Stimulated activated CD8-positive, alpha-beta memory T cell treated with anti-CD3 and anti-CD28 coated beads, Interleukin-4, amount 100 ng/mL, for 4 hours (primary cell): ENCODE measurements around the gene TMEM106C.

Experiments
- DNase-seq, 2 donors: peaks; one replicate each; pipeline ENCODE4 v3.0.0-alpha.2; 2020; ENCODE audit warnings: low read depth in 2 of 2, low spot score in 1 of 2

TMEM106C gene, protein sequence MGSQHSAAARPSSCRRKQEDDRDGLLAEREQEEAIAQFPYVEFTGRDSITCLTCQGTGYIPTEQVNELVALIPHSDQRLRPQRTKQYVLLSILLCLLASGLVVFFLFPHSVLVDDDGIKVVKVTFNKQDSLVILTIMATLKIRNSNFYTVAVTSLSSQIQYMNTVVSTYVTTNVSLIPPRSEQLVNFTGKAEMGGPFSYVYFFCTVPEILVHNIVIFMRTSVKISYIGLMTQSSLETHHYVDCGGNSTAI

DNA sequence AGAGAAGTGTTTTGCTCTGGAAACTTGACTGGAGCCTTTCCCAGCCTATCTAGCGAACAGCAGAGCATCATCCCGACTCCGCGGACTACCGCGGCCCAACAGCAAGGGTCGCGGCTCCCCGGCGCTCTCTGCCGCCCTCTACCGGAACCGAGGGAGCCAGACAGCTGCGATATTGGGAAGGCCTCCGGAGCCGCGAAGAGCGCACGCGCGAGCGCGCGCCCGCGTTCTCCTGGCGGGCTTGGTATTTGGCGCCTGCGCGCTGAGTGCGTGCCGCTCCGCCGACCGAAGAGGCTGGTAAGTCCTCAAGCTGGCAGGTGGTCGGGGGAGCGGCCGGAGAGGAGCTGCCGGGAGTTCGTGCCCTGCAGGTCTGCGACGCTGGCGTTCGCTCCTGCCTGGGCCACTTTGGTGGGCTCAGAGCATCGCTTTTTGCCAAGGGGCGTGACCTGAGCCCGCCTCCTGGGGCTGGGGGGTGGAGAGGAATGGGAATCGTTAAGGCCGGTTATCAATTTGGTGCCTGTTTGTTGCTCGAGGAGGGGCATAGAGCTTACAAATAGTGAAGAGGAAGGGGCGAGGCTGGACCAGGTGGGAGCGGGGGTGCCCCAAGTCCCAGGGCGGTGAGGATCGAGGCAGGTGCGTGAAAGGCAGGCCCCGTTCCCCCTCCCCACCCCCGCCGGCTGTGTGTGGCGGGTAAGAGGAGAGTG lies at the start of gene TMEM106C:
TSS of gene TMEM106C (plus strand) at position 257 of the 701 bp plus-strand sequence. CDS start 641 bp downstream, outside the sequence.
- peak; percentile 76 to 80 for DNase-seq

DNA sequence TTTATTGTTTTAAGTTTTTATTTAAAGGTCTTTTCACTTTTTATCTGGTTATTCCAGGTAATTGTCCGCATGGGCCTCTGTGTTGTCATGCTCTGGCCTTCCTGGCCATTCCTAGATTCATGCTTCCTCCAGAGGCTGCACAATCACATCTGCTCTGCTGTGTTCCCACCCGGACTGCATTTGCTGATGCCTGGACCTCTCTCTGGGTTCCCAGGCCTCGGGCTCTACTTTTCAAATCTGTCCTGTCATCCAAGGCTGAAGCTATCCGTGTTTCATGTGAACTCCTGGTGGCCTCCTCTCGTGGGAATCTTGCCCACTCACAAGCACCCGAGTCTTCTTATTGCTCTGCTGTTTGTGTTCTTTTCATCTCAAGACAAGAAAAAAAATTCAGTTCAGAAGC lies 42.5 kb upstream of the TMEM106C start:
- no peak for DNase-seq

DNA sequence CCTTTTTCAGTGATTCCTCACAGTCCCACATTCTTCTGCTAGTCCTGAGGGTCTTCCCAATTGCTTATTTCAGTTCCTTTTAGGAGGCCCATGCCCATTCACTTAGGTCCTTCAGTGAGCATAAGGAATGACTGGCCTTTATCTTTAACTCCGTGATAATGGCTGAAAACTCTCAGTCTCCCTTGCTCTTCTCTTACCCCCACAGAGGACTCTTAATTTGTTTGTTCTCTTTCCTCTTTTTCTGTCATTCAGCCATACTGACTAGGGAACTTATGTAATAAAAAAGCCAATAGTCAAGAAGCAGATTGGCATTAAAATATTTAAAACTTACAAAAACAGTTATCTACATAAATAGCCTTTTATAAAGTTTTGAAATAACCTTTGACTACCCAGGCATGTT lies 41.5 kb upstream of the TMEM106C start:
- no peak for DNase-seq

DNA sequence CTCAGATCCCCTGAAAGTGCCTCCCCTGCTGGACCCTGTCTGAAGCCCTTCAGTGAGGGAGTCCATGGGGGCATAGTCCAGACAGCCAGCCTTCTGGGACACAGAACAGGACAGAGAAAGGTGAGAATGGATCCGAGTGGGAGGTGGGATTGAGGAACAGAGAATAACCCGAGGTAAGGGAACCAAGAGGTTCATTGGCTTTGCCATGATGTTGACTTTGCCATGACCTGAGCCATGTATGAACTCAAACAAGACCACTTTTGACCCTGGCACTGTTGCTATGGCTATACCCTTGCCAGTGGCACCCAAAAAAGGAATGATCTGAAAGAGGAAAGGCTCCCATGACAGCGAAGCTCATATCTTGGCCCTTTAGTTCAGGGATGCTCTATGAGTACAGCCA lies 36.0 kb upstream of the TMEM106C start:
- DNase-seq, result no peak

DNA sequence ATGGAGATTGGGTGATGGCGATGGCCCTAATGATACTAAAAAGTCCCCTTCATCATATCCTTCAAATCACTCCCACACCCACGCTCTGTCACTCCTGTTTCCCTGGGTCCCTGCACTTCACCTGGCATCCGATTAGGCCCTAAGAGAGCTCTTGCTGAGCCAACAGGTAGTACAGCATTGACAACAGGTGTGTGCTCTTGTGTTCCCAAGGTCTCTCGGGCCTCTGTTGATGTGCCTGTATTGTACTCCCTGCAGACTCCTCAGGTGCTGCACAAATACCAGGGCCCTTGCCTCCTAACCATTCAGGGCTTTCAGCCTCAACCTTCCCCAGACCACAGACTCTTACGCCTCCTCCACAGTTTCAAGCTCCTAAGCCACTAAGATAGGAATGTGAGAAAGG lies 32.8 kb upstream of the TMEM106C start:
- DNase-seq, result no peak

DNA sequence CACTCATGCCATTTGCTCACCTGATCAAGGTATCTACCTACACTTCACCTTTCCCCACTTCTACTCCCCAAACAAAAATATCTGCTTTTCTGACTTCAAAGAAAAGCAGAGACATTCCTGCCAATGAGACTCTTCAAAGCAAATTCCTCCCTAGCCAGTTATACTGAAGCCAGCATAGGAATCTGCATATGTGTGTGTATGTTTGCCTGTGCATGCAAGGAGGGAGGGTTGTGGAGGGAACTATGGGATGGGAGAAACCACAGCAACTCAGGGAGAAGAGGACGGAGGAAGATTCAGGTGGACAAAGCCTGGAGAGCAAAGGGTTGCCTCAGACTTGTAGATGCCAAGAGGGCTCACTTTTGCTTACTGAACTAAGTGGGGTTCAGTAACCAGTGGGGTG lies 32.2 kb upstream of the TMEM106C start:
- DNase-seq, result no peak

DNA sequence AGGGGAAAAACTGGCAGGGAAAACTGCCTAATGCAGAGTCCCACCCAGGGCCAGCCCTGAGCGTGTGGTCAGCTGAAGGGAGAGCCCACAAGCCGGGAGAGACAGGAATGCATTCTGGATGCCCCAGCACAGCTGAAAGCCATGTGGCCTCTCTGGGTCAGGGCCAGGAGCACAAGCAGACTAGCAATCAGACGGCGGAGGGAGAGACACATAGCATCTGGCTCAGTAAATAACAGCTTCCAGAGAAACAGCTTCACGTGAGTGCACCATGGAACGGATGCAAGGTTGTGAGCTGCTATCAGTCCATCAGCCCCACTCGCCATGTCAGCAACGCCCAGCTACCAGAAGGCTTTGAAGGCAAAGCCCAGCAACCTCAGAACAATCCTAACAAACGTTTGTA lies 28.2 kb upstream of the TMEM106C start:
- no peak for DNase-seq

DNA sequence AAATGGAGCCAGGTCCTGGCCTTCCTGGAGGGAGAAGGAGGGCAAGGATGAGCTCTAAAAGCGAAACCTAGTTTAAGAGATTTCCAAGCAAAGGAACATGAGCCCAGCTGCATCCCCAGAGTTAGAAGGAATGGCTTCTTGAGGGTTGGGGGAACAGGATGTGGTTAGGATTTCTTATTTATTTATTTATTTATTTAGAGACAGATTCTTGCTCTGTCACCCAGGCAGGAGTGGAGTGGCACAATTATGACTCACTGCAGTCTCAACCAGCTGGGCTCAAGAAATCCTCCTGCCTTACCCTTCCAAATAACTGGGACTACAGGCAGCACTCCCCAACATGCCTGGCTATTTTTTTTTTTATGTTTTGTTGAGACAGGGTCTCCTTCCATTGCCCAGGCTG lies 25.3 kb upstream of the TMEM106C start:
- DNase-seq, result no peak

DNA sequence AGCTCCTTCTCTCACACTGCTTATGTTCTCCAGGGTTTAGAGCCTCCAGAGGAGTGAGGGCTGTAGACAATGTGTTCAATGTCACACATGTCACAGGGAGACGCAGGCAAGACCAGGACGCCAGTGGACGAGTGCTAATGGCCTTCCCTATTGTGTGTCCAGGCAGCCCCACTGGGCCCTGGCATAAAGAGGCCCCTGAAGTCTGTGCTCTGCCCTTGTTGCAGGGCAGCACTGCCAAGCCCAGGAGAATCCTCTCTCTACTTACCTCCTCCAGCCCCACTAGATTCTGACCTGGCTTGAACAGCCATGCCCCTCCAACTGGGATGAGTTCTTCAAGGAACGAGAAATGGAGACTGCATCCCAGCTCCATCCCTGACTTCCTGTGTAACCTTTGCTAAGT lies 24.8 kb upstream of the TMEM106C start:
- DNase-seq, result no peak

DNA sequence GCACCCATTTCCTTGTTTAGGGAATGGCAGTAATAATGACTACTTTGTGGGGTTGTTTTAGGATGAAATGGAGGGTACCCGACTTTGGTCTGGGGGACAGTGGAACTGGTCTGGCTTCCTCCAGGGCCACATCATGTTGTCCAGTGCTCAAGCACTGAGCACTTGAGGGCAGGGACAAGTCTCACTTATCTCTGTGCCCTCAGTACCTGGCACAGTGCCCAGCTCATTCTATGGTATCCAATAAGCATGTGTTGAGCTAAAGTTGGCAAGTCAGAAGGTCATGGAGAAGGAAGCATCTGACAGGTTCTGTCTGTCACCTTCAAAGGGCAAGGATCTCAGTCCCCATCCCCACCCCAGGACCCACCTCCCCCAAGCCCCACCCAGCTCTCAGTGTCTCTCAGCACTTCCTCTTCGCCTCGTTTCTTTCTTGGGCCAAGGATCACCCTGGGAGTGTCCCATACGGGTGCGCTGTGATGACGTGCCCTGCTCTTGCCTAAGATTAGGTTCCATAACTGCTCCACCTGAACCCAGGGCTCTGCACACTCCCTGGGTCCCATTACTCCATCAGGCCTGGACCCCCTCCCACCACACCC lies 24.3 kb upstream of the TMEM106C start:
- no peak for DNase-seq

DNA sequence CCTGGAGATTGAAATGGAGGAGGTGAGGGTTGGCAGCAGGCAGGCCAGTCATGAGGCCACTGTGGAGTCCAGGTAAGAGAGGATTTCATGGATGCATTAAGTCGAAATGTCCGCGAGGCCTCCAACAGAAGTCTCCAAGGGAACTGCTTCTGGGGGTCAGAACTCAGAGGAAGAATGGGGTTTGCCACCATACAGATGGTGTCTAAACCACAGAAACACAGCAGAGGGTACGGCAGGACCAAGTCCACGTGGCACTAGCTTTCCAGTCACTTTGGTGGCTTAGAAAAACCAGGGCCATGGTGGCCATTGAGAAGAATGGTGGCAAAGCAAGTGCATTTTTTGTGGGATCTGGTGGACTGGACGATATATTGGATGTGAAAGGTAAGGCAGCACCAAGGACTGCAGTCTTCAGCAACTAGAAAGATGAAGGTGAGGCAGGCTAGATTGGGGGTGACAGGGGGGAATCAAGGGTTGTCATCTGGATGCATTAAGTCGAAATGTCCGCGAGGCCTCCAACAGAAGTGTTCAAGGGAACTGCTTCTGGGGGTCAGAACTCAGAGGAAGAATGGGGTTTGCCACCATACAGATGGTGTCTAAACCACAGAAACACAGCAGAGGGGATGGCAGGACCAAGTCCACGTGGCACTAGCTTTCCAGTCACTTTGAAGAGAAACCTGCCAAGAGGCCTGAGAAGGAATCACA lies 22.5 kb upstream of the TMEM106C start:
- no peak for DNase-seq

DNA sequence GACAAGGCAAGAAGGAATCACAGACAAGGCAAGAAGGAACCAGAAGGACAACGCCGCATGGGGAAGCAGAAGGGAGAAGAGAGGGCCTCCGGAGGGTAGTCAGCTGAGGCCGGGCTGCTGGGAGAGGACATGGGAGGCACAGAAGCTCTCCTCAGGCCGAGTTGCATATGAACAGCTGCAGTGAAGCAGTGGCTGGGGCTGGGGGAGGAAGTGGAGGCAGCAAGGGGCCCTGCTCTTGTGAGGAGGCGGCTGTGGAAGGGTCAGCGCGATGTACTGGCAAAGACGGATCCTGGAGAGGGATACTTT lies 22.0 kb upstream of the TMEM106C start:
- DNase-seq, result no peak

DNA sequence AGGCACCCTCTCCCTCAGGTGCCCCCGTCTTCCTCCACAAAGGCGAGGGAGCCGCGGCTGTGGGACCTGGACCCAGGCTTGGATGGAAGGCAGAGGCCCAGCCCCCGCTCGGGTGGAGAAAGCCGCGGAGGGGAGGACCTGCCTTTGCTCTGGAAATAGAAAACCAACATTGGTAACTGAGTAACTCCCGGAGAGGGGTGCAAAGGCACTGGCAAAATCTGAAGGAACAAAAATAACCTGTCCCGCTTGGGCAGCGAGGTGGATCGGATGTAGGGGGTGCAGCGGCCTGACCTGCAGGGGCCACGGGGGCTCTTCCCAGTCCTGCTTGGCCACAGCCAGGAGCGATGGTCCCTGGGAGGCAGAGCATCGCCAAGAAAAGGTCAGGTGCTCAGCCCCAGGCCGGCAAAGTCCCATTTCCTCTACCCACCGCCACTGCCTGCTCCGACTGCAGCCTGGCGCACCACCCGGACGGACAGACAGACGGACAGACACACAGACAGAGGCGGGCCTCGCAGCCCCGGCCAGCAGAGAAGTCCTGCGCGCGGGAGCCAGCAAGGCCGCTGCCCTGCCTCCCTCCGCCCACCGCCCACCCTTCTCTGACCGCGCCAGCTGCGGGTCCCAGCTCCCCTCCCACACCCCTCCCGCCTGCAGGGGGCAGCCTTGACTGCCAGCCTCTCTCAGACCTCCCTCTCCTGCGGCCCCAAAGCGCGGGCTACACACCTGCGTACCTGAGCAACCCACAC lies 21.4 kb upstream of the TMEM106C start:
- no peak for DNase-seq

DNA sequence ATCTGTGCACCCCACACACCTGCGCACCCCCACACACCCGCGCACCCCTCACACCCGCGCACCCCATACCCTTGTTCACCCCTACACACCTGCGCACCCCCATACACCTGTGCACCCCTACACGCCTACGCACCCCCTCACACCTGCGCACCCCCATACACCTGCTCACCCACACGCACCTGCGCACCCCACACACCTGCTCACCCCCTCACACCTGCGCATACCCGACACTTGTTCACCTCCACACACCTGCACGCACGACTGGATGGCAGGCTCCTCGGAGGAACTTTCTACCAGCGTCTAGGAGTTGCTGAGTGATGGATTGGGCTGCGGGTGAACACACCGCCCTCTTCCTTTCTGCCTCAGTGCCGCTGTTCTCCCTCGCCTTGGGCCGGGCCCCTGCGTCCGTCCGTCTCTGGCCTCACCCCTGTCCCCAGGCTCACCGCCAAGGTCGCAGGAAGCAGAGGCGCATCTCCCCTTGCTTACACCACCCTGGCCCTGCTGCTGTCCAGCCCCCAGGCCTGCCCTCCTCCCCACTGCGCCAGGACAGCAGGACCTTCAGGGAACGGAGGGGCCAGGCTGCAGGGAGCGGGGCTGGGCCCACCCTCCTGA lies 20.7 kb upstream of the TMEM106C start:
- DNase-seq, result no peak

DNA sequence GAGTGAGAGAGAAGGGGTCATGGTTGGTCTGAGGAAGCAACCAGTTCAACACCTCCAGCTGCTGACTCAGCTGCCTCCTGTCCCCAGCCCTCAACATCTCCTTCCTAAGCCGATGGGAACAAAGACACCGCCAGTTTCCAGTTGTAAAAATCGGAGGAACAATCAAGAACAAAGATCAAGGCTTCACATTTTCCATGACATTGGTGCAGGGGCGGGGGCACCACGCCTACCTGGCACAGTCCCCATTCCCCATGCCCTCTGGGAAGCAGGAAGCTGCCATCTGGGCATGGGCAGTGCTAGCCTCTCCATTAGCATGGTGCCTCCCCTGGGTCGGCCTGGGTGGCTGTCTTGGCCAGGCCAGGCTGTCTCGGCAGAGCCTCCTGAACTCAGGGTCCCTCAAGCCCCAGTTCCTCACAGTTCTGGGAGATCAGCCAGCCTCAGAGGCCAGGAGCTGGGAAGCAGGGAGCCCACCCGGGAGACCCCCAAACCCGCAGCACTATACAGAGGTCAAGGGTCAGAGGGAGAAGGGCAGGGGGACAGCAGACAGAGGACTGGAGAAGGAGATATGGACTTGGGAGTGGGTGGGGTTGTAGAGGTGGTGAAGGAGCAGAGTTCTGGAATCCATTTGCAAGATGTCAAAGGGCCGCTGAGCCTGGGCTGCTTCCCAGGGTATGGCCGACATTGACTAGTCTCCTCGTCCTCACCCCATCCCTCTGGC lies 19.6 kb upstream of the TMEM106C start:
- DNase-seq, result no peak

DNA sequence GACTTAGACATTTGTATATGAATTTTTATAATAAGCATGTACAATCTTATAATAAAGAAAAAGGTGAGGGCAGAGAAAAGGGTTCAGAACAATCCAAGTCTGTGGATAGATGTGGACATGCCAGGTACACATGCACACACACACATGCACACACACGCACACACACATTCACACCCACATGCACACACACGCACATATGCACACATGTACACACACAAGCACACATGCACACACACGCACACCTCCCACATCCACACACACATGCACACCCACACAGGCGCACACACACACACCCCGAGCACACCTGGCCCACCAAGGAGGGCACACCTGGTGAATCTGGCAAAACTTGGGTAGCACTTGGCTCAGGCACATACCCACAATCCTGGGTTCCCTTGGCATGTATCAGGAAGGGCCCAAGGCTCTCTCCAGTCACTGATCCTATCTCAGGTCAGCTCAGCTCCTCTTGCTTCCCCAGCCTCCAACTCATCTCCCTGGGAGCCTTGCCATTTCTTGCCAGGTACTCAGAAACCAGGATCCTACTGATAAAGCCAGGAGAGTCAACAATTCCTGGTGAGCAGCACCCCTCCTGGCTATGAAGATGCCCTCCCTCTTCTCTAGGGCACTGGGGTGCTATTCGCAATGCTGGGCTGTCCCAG lies 18.6 kb upstream of the TMEM106C start:
- no peak for DNase-seq

DNA sequence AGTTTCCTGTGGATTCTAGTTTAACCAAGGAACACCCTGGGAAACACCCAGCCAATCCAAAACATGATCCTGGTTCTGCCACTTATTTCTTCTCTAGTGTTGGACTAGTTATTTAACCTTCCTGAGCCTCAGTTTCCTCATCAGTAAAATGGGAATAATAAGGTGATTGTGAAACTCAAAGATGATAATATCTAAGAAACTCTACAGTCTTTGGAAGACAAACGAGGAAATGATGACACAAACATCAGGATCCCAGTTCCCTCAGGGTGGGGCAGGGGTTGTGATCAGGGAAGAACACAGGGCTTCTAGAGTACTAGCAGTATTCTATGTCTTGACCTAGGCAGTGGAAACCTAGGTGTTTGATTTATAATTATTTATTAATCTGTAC lies 18.1 kb upstream of the TMEM106C start:
- DNase-seq, result no peak

DNA sequence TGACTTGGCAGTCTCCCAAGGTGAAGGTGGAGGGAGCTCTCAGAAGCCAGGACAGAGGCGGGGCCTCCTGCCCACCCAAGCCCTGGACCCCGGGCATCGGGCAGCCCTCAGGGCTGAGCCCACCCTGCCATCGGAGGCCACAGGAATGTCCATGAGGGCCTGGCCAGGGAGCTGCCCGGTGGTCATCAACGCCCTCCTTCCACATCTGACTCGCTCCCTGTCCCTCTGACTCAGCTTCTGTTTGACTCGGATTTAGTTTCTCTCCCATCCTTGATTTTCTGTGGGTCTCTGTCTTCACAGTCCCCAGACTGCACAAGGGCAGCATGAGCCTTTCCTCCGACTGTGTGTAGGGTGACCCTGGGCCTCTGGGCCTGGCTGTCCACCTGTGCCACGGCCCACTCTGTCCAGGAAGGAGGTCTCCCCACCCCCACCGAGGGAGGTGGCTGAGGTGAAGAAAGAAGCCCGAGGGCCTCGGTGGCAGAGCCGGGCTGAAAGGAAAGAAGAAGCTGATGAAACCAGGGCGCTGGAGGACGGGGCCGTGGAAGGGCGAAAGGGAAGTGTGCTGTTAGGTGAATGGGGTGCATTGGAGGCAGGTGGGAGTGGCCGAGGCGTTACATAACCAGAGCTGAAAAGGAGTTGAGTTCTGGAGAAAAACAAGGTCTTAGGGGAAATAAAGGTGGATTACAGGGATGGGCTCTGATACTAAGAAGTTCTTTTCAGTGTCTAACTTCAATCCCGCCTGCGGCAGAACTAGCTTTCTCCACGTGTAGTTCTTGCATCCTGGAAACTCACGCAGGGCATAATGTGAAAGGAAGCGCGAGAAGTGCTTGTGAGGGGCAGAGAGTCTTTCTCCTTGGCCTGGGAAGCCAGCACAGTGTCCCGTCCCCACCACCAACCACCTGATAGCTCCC lies 16.7 kb upstream of the TMEM106C start:
- no peak for DNase-seq

DNA sequence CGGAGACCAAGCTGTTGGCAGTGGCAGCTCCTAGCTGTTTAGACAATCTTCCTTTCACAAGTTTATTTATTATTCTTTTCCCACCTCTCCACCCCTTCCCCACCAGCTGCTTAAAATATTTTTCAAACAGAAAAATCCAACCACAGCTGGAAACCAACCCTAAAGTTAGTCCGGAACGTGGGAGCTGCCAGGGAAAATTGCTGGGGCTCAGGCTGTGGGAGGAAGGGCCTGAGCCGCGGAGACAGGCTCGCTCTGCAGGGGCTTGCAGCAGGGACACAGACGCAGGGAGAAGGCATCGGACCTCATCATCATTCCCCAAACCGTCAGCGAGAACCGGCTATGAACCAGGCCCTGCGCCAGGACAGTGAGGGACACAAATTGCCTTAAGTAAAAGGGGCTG lies 16.1 kb upstream of the TMEM106C start:
- DNase-seq, result no peak
